ENCODE results near the gene GRK2.

The GRK2 gene

DNA sequence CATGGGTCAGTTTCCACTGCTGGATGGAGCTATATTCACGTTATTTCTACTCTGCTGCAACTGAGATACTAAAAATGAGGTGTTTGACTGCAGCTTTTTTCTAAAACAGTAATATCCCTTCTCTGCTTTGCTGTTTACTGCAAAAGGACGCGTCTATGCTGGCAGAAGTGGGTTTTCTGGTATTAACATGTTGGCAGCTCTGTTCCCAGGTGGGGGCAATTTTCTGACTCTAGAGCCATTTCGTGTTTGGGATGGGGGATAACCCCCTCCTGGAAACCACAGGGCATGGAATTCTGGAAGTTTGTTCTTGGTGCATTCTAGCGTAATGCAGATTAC lies 4.9 kb downstream of the GRK2 start:
- DNase-seq = no peak

DNA sequence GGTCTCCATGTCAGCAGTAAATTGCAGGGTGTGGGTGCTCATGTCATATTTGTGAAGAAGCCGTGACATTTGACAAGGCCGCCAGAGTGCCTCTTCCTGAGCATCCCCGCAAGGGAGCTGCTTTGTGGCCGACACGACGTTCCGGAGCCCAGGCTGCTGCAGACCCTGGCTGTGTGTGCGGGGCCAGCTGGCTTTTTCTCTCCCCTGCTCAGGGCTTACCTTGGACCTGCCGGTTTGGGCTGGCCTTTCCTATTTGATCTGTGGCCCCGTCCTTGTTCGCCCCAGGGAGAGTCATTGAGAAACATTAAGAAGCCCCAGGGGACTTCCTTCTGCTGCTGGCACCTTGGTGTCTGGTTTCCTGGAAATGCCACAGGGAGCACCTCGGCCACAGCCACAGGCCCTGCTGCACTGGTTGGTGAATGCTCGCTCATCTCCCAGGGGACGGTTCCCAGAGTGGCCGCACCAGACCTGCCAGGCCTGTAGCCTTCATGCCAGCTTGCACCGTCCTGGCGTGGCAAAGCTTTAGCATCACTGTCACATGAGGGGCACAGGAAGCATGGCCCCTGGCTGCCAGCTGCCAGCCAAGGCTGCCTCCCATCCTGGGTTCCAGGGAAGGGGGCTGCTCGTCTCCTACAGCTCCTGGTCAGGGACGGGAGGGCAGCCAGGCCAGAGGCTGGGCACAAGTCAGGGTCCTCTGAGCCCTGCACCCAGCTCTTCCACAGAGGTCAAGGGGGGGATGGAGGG lies 5.4 kb downstream of the GRK2 start:
- no peak for DNase-seq

DNA sequence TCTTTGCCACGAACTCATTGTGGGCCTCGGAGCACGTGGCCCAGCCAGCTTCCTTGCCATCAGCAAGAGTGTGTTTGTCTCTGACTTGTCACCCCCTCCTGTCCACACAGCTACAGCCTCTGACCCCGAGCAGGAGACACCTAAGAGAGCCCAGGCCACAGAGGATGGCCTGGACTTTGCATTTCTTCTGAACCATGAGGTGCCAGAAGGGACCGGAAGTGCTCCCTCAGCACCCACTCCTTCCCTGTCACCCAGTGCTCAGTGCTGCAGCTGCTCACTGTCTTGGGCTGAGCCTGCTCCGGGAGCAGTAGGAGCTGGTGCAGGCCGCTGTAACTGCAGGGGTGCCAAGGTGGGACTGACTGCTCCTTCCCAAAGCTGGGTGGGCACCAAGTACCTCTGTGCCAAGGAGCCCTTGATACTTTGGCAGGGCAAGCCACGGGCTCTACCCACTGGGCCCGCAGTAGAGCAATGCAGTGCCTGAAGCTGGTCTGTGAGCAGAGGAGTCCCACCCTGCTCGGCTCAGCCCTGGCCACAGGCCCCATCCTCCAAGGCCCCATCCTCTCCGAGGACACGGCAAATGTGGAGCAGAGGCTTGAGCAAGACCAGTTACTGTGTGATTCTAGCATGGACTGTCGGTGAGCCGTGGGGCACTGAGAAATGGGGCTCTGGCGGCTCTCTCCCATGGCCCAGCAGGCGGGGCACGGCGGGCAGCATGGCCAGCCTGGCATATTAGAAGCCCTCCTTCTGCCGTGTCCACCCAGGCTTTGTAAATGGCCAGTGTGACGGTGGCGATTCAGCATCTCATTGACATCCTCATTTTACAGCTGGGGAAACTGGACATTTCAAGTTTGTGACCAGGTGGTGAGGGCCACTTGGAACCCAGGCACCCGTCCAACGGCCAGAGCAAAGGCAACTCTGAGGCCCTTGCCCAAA lies 6.3 kb downstream of the GRK2 start:
- DNase-seq = no peak

DNA sequence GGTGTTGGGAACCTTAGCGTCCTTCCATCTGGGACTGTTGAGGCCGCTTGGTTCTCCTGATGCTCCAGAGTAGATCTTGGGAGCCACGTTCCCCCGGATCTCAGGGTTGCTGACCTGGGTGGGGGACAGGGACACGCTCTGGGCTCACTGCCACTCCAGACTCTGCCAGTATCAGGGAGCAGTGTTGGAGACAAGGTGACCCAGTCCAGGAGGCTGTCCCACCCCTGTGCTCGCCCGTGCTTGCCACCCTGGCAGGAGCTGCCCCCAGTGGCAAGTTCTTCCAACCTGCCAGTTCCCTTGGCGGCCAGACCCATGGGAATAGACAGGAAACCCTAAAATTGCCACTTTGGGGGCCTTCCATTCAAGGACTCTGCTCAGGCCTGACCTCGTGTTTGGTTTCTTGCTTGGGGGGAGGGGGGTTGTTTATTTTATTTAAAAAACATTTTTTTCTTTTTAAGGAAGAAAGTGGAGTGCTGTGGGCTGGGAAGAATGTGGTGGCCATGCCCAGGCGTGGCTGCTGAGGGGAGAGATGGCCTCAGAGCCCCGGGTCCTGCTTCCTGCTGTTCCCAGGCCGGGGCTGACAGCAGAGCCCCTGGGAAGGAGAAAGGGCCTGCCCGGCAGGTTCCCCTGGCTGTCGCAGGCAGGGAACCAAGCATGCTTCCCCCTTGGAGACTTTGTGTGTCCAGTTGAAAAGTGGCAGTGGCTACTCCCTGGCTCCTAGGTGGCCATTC lies 7.2 kb downstream of the GRK2 start:
- no peak for DNase-seq

DNA sequence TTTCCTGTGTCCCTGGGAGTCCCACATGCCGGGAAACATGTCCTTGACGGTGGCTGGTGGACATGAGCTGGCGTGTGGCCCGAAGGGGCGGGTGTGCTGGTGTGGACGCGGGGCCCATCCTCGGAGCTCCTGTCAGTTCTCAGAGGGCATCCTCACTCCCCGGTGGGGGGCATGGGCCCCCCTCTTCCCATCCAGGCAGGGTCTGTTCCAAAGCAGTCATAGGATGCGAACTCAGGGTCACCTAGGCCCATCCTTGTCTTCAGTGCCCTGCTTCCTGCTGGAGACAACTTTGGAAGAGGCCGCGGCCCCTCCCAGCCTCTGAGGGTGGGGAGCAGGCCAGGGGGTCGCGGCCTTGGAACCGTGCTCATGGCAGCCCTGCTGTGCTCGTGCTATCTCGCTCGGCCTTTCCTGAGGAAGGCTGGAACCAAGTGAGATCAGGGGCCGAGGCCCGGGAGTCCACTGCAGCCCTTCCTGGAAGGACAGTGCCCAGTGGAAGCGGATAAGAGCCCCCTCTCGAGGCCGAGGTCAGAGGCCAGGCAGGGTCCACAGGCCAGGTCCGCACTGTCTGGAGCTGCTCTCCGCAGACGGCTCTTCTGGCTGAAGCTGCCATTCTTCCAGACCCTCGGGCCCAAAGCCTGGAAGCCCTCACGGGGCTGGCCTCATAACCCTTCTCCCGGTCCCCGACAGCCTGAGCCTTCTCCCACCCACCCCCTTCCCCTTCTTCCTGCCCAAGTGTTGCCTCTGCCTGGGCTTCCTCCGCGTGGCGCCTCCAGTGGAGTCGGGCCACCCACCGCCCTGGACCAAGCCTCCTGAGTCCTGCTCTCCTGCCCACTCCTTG lies 8.7 kb downstream of the GRK2 start:
- DNase-seq = no peak

DNA sequence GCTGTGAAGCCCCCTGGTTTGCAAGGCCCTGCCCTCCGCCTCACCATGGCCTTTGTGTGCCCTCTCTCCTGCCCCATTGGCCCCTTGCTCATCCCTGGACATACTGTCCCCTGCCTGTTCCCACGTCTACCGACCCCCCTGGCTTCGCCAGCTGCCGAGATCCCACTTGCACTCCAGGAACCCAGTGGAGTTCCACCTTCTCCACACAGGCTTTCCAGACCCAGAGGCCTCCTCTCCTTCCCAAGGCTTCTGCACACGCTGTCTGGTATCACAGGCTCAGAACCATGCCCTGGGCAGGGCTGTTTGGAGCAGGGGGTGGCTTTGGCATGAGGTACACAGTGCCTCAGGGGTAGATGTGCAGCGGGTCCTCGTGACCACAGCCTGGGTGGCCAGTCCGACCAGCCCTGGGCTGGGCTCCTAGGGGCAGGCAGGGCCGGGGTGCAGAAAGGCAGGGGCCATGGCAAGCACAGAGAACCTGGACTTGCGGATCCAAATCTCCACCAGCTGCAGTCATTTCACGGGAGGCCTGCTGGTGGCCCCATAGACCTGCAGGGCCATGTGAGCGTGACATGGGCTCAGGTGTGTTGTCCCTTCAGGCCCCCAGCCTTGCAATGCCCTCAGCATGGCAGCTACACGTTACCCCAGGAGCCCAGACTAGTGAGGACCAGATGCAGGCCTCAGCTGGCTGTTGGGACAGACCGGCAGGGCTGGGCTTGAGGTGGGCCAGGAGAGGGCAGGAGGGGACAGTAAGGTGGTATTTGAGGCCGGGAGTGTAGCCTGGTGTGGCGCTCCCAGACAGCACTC lies 9.5 kb downstream of the GRK2 start:
- DNase-seq = no peak

DNA sequence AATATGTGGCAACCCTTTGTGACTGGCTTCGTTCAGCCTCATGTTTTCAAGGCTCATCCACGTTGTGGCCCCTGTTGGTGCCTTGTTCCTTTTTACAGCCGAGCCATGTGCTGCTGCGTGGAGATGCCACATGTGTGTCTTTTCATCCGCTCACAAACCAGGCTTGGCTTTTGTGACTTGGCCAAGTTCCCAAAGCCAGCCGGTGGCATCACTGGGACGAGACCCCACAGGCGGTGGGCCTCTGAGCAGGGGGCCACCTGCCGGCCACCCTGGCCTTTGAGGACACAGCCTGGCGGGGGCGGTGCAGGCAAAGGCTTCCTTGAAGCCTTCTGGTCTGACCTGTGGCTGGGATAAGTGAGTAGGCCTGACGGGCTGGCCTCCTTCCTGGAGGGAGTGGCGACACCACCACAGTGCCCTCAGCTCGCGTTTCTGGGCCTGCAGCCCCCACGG lies 10.5 kb downstream of the GRK2 start:
- peak; percentile 24 for DNase-seq

DNA sequence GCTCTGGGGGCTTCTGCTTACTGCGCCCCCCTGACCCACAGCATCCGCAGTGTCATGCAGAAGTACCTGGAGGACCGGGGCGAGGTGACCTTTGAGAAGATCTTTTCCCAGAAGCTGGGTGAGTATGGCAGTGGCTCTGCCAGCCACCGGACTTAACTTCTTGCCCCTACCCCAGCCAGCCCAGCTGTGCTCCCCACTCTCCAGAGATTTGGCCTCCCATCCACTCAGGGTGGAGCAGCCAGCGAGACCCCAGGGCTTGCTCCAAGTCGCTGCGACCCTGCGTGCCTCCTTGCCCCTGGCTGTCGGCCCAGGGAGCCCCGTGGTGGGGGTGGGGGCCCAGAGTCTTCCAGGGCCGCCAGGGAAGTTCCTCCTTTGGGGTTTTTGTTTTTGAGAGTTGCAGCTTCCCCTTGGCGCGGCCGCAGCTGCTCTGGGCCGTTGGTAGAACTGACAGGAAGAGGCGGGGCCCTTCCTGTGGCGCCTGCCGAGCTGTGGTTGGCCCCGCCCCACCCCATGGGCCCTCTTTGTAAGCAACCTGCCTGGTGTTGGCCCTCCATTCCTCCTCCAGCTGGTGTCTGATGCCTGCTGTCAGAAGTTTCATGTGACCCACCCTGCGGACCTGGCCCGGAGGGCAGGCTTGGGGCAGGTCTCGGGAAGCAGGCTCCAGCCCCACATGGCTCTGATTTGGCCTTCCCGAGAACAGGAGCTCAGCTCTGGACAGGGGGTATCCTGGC lies 11.1 kb downstream of the GRK2 start:
- DNase-seq = peak; percentile 70

DNA sequence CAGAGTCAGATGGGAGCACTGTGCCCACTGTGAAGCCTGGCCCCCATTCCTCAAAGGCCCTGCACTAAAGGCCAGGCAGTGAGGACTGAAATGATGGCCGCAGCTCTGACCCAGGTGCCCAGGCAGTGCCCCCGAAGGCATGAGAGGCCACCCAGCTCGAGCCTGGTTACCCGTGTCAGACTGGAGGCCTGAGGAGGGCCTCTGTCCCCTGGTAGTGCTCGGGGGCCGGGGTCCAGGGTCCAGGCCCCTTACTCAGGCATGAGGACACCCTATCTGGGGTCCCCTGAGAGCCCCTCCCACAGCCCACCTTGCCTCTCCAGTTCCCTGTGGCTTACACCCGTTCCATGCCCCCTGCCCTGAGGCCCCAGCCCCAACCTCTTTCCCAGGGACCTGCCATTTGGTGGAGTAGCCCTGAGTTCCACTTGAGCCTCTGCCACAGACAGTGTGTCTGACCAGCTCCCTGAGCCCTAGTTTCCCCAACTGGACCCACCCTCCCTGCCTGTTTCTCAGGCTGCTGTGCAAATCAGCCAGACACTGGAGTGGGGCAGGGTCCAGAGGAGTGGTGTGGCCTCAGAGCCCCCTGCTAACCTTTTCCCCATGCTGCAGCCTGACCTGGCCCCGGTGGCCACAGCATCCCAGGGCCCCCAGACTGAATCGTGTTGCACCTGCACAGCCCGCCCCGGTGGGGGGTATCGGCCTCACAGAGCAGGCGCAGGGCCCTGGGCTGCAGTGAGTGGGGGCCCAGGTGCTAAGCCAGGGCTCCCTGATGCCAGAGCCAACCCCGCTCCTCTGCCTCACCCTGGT lies 12.1 kb downstream of the GRK2 start:
- DNase-seq = no peak

DNA sequence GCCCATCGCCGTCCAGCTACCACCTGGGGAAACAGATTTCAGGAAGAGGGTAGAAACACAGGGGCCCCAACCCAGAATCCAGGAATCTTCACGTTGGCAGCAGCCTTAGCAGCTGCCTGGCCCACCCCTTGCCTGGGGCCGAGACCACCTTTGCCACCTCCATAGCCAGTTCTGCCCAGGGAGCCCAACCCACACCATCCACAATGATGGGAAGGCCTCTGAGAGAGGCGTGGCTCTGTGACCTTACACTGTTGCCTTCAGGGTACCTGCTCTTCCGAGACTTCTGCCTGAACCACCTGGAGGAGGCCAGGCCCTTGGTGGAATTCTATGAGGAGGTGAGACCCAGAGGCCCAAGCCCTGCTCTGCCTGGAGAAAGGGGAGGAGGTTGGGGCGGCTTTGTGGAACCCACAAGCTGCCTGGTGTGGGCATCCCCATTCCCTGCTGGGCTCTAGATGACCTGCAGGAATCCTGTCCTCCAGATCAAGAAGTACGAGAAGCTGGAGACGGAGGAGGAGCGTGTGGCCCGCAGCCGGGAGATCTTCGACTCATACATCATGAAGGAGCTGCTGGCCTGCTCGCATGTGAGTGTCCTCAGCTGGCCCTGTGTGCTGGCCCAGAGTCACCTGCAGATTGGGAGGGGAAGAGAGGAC lies 12.8 kb downstream of the GRK2 start:
- no peak for DNase-seq

DNA sequence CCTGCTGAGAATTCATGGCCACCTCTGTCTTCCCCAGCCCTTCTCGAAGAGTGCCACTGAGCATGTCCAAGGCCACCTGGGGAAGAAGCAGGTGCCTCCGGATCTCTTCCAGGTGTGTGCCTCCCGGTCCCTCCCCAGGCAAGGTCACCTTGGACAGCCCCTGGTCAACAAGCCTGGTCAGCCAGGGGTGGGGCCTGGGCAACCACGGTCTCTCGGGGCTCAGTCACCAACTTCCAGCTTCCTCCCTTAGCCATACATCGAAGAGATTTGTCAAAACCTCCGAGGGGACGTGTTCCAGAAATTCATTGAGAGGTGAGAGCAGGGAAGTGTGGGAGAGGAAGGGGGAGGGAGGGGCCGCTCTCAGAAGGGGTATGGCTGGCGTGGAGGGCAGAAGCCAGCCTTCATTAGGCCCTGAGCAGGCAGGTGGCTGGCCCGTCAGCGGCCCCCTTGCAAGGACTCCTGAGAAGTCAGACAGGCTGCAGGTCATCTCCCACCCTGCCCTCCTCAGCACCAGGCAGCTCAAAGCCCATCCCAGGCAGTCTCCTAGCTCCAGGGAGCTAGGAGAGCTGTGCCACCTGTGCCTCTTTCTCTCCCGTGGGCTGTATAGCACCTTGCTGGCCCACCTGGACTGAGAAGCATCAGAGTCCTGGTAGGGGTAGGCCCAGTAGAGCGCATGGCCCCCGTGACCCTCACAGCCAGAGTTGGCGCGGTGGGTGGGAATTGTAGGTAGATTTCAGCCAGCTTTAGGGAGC lies 13.5 kb downstream of the GRK2 start:
- DNase-seq = no peak

DNA sequence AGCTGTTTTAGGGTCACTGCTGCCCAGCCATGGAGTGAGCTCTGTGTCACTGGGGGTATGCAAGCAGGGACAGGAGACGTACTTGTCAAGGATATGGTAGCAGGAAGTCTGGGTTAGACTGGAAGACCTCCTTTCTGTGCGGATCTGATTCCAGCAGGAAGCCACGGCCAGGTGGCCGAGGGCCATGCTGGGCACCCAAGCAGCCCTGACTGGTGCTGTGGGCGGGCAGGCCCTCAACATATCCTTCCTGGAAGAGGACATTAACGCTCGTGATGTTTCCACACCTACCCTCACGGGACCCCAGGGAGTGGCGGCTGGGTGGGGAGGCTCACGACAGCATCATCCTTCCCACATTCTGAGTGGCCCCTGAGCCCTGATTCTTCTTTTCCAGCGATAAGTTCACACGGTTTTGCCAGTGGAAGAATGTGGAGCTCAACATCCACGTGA lies 14.1 kb downstream of the GRK2 start:
- no peak for DNase-seq

DNA sequence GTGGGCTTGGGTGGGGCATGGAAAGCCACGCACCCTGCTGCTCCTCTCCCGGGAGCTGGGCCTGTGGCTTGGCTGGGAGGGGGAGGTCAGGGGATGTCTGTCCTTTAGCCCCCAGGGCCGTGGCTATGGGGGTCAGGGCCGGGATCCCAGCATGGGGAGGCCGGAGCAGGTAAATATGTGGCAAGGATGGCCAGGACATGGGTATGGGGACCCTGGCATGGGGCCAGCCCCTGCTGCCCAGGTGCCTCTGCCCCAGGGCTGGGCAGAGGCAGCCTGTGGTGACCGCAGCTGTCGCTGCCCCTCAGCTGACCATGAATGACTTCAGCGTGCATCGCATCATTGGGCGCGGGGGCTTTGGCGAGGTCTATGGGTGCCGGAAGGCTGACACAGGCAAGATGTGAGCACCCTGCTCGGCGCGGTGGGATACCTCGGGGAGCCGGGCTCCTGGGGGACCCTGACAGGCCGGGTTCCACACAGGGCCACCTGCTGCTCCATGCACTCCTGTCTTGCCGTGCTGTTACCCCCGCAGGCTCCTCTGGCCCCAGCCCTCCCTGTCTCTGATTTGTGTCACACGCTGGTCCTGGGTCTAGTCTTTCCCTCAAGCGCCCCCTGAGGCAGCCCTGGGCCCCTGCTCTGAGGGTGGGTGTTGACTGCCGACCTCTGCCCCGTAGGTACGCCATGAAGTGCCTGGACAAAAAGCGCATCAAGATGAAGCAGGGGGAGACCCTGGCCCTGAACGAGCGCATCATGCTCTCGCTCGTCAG lies 14.7 kb downstream of the GRK2 start:
- DNase-seq = no peak

DNA sequence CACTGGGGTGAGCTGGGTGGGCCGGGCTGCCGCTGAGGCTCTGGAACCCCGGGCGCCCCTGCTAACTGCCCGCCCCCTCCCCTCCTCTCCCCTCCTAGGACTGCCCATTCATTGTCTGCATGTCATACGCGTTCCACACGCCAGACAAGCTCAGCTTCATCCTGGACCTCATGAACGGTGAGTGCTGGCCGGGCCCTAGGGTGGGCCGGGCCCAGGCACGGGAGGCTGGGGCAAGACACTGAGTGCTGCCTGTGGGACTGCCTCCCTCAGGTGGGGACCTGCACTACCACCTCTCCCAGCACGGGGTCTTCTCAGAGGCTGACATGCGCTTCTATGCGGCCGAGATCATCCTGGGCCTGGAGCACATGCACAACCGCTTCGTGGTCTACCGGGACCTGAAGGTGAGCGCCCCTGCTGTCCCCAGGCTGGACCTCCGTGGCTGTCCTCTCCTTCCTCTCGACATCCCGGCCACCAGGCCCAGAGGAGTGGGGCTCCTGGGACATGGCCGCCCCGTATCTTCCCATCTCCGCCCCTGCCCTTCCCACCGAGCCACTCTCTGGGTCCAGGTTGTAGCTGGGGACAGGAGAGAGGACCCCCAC lies 15.4 kb downstream of the GRK2 start:
- no peak for DNase-seq

DNA sequence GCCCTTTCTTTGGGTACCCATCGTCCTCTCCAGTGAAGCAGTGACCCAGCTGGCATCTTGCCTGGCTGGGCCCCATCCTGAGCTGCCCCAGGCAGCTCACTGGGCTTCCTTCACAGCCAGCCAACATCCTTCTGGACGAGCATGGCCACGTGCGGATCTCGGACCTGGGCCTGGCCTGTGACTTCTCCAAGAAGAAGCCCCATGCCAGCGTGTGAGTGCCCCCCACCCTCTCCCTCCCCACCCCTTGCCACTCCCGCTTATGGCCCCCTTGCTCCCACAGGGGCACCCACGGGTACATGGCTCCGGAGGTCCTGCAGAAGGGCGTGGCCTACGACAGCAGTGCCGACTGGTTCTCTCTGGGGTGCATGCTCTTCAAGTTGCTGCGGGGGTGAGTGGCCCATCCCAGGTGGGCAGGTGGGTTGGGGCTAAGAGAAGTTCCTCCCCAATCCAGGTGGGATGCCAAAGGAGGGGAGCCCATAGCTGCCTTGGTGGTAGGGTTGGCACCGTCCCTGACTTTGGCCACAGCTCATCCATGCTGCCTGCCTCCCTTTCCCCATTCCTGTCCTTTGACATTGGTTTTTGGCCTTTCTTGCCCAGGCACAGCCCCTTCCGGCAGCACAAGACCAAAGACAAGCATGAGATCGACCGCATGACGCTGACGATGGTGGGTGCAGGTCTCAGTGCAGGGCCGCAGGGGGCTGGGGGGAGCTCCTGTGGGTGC lies 16.0 kb downstream of the GRK2 start:
- DNase-seq = no peak

DNA sequence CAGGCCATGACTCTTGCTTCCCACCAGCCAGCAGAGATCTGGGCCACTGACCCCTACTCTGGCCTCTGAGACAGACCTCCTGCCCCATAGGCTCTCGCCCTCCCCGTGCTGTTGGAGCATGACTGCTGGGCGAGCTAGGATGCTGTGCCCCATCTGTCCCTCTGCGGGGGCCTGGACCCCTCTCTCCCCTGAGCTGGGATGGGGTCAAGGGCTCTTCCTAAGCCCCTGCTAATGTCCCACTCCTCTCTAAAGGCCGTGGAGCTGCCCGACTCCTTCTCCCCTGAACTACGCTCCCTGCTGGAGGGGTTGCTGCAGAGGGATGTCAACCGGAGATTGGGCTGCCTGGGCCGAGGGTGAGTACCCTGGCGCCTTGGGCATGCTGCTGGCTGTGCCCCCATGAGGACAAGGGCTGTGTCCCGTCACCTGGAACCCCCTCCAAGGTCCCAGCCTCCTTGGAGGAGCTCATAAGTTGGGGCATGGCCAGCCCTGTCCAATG lies 16.7 kb downstream of the GRK2 start:
- DNase-seq = no peak
